Upper lobe of right lung (tissue), 1 donor: ENCODE data around the gene RASGRF2. TPM values are rescaled to one million over a fixed set of nuclear protein-coding genes. Genes with fewer than 3 reads are reported as not detected.
"Not testable (repeated sequence)": the region's sequence is repeated elsewhere in the genome, so short reads cannot be mapped to it uniquely, and the experiment has no call there.

Experiments used
- ATAC-seq: fragments of 200-7000 bp; cut with Tn5 transposase; one replicate; pipeline ENCODE4 v1.9.1; 2020; ENCODE audit warnings: mild to moderate bottlenecking, moderate library complexity
- DNase-seq: peaks from one replicate; pipeline ENCODE4 v3.0.0-alpha.2; 2020
- H3K27ac ChIP-seq: fragments of 200-600 bp; one replicate; pipeline ENCODE4 v1.8.0; 2022
- H3K27me3 ChIP-seq: fragments of 200-600 bp; one replicate; pipeline ENCODE4 v1.8.0; 2022; ENCODE audit warnings: mild to moderate bottlenecking
- H3K36me3 ChIP-seq: fragments of 200-600 bp; one replicate; pipeline ENCODE4 v1.8.0; 2022
- H3K4me1 ChIP-seq: fragments of 200-600 bp; one replicate; pipeline ENCODE4 v1.8.0; 2022
- H3K4me3 ChIP-seq: fragments of 200-600 bp; one replicate; pipeline ENCODE4 v1.8.0; 2022; ENCODE audit warnings: mild to moderate bottlenecking
- H3K9me3 ChIP-seq: fragments of 200-600 bp; one replicate; pipeline ENCODE4 v1.8.0; 2022
- intact Hi-C: fragments of 100-400 bp; cut with DNase I; formaldehyde crosslinking; loops from one replicate; pipeline ENCODE4 v1.11.0; 2022
- total RNA-seq: library from RNA; stranded (reverse); fragmentation: NEBNext Ultra II Directional; extraction: Animal tissue kit (Norgen Biotek cat#: 25700); gene quantifications from one replicate; pipeline ENCODE4 v1.2.1, GENCODE V29; 2021
- TF ChIP-seq, protein P1 (sequence below): fragments of 200-600 bp; IDR thresholded peaks from one replicate; pipeline ENCODE4 v1.8.0; 2022; ENCODE audit warnings: antibody characterized with exemption
- donor health status: DM: no; HTN: yes; CAD: no; lungs with severe emphysema.

The RASGRF2 gene
- total RNA-seq, 1 donor from 2014 or later: 5.4 TPM

DNA sequence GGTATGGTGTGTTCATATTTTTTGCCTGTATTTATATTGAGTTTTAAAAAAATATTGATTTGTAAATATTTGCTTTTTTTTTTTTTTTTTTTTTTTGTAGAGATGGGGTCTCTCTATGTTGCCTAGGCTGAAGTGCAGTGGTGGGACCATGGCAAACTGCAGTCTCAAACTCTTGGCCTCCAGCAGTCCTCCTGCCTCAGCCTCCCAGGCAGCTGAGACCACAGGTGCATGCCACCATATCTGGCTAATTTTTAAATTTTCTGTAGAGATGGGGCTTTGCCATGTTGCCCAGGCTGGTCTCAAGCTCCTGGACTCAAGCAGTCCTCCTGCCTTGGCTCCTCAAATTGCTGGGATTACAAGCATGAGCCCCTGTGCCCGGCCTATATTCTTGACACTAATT lies 78.3 kb downstream of the RASGRF2 start:
- no peak overlapping the region for H3K4me3 ChIP-seq
- intact Hi-C loops: no loop called here
- TF ChIP-seq, protein P1, sequence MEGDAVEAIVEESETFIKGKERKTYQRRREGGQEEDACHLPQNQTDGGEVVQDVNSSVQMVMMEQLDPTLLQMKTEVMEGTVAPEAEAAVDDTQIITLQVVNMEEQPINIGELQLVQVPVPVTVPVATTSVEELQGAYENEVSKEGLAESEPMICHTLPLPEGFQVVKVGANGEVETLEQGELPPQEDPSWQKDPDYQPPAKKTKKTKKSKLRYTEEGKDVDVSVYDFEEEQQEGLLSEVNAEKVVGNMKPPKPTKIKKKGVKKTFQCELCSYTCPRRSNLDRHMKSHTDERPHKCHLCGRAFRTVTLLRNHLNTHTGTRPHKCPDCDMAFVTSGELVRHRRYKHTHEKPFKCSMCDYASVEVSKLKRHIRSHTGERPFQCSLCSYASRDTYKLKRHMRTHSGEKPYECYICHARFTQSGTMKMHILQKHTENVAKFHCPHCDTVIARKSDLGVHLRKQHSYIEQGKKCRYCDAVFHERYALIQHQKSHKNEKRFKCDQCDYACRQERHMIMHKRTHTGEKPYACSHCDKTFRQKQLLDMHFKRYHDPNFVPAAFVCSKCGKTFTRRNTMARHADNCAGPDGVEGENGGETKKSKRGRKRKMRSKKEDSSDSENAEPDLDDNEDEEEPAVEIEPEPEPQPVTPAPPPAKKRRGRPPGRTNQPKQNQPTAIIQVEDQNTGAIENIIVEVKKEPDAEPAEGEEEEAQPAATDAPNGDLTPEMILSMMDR: no peak
- H3K27me3 ChIP-seq: no peaks in the 10 kb centered on the region
- H3K36me3 ChIP-seq: no peaks in the 10 kb centered on the region
- H3K4me1 ChIP-seq: no peaks in the 10 kb centered on the region
- DNase-seq: no peak
- no peaks in the 10 kb centered on the region for H3K9me3 ChIP-seq
- no peak overlapping the region for H3K27ac ChIP-seq
- no peak for ATAC-seq

DNA sequence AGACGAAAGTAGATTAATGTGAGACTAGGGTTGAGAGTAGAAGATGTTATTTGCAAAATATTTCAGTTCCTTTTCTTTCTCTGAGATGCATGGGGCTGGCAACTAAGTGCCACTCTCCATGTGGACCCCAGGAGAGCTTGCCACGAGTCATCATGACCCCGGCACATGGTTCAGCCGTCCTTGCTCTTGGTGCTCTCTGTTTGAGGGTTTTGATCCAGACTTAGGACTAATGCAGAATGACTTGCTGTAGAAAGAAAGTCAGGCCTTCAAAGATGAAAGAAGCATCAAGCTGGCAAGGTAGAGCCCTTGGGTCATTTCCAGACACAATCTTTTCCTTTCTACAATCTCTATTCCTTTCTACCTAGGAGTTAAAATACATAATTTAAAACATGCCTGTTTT lies 84.7 kb downstream of the RASGRF2 start:
- ATAC-seq (no peak), DNase-seq (no peak)
- no peaks in the 10 kb centered on the region for H3K27me3 ChIP-seq
- H3K36me3 ChIP-seq: no peaks in the 10 kb centered on the region
- no peaks in the 10 kb centered on the region for H3K9me3 ChIP-seq
- TF ChIP-seq, protein P1: no peak
- no peak overlapping the region for H3K4me3 ChIP-seq
- intact Hi-C loops: no loop called here
- no peak overlapping the region for H3K27ac ChIP-seq
- no peaks in the 10 kb centered on the region for H3K4me1 ChIP-seq

DNA sequence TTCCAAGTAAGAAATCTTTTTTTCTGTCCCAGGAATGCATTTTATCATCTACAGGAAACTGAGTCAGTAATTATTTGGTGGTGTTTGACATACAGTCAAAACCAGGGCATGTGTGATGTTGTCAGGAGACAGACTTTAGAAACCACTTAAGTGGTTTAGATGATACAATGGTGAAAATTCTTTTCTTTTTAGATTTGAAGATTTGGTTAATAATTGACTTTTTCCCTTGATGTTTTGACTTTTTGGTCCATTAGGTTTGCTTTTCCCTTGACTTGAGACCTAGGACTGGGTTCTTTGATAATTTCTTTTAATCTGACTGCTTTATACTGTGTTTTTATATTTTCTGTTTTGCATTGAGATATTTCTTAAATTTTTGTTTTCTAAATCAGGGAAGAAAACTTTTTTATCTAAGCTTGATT lies 85.2 kb downstream of the RASGRF2 start:
- TF ChIP-seq, protein P1: no peak

DNA sequence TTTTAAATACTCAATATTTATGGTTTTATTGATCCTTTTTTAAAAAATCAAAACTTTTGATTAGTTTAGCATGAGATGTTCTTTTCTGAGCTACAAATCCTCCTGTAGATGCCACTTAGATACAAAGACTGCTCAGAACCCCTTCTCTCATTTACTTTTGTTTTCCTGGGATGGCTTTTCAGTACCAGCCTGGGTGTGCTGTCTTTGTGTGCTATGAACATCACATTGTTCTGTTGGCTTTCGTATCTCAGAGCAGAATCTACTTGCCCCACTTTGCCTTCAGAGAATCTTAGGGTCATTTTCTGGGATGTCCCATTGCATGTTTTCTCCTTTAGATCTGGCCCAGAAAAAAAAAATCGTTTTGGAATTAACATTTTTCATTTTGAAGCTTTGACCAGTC lies 85.9 kb downstream of the RASGRF2 start:
- TF ChIP-seq, protein P1: no peak

More for the DNA sequence above, 85.2 kb downstream of the RASGRF2 start:
- no peaks in the 10 kb centered on the region for H3K36me3 ChIP-seq
- no peak overlapping the region for H3K4me3 ChIP-seq
- intact Hi-C loops: no loop called here
- no peaks in the 10 kb centered on the region for H3K9me3 ChIP-seq
- no peaks in the 10 kb centered on the region for H3K27me3 ChIP-seq
- no peak for DNase-seq
- H3K27ac ChIP-seq: no peak overlapping the region
- no peaks in the 10 kb centered on the region for H3K4me1 ChIP-seq
- no peak for ATAC-seq

DNA sequence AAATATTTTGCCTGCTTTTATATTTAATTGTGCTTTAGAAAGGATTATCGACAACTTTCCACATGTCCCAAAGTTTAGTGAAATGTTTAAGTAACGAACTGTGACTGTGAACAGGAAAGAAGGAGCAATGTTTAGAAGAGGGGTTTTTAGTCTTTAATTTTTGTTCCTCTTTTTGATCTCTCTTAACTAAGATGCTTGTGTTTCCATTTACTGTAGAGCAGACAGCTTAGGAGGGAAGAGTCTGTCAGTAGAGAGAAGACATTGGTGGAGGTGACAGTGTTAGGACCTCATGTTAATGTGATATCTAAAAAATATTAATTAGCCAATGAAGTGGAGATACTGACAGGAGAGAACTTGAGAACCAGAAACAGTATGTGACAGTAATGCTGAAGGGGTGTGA lies 92.2 kb downstream of the RASGRF2 start:
- no peaks in the 10 kb centered on the region for H3K9me3 ChIP-seq
- no peaks in the 10 kb centered on the region for H3K36me3 ChIP-seq
- no peaks in the 10 kb centered on the region for H3K27me3 ChIP-seq
- intact Hi-C loops: no loop called here
- no peak overlapping the region for H3K27ac ChIP-seq
- H3K4me3 ChIP-seq: no peak overlapping the region
- TF ChIP-seq, protein P1: no peak
- H3K4me1 ChIP-seq: no peaks in the 10 kb centered on the region
- DNase-seq (no peak), ATAC-seq (no peak)

More for the DNA sequence above, 85.9 kb downstream of the RASGRF2 start:
- no peak for DNase-seq
- no peaks in the 10 kb centered on the region for H3K4me1 ChIP-seq
- no peak for ATAC-seq
- intact Hi-C loops: no loop called here
- no peak overlapping the region for H3K4me3 ChIP-seq
- no peak overlapping the region for H3K27ac ChIP-seq
- H3K27me3 ChIP-seq: no peaks in the 10 kb centered on the region
- H3K36me3 ChIP-seq: no peaks in the 10 kb centered on the region
- no peaks in the 10 kb centered on the region for H3K9me3 ChIP-seq

DNA sequence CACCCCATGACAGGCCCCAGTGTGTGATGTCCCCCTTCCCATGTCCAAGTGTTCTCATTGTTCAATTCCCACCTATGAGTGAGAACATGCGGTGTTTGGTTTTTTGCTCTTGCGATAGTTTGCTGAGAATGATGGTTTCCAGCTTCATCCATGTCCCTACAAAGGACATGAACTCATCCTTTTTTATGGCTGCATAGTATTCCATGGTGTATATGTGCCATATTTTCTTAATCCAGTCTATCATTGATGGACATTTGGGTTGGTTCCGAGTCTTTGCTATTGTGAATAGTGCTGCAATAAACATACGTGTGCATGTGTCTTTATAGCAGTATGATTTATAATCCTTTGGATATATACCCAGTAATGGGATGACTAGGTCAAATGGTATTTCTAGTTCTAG lies 93.1 kb downstream of the RASGRF2 start:
- H3K4me3 ChIP-seq, H3K36me3 ChIP-seq, H3K4me1 ChIP-seq, H3K27me3 ChIP-seq, H3K27ac ChIP-seq, DNase-seq, intact Hi-C loops, H3K9me3 ChIP-seq, ATAC-seq: not testable (repeated sequence)
